ENCODE measurements around the gene DLG1. TPM values are rescaled to one million over a fixed set of nuclear protein-coding genes. Genes with fewer than 3 reads are reported as not detected.

DLG1 gene
- total and polyA plus RNA-seq, 2 of the 4 experiments (the other 2 are of a cell fraction), result 21.2 to 57.7 TPM

DNA sequence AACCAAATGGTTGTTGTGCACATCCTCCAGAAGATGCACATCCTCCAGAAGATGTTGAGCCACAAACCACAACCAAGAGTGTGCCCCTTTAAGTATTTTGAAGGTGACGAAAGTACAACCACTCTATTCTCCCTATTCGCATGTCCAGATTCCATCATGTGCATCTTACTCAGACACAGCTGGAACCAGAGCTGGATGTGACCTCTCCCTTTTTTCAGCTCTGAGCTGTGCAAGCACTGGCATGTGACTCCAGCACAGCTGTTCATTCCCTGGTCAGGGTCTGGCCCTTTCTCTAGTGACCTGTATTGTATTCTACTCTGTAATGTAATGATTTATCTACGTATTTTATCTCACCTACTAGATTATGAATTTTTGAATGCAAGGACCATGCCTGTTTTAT lies 29.3 kb upstream of the DLG1 start:
- H2BK5ac ChIP-seq (ENCODE audit: low read depth, low read length, poor library complexity, severe bottlenecking), result no peak overlapping the region
- peak; percentile 56 for DNase-seq
- intact Hi-C loops (cut with micrococcal nuclease), result no loop called here
- H3K56ac ChIP-seq (ENCODE audit: extremely low read depth, insufficient read depth, low read length), result no peak overlapping the region
- no peaks in the 10 kb centered on the region for H4K20me1 ChIP-seq (ENCODE audit: insufficient read depth, low read length)
- in situ Hi-C loops (cut with MboI; ENCODE audit: low sequenced_read_pairs), result no loop called here
- no peak overlapping the region for H3K4ac ChIP-seq (ENCODE audit: low read depth, low read length)
- no peak overlapping the region for H3K27ac ChIP-seq (ENCODE audit: insufficient read depth, low read length)
- no peak overlapping the region for H3K4me2 ChIP-seq (ENCODE audit: low read depth, low read length)
- no peak overlapping the region for H3K9ac ChIP-seq (ENCODE audit: low read depth, low read length)
- no peak overlapping the region for H4K91ac ChIP-seq (ENCODE audit: insufficient read depth, low read depth, low read length)
- POLR2A ChIA-PET (ENCODE audit: unreplicated experiment), result no interaction called here
- dilution Hi-C loops (cut with HindIII; ENCODE audit: low sequenced_read_pairs, unreplicated experiment), result no loop called here
- no peaks in the 10 kb centered on the region for H3K9me1 ChIP-seq (ENCODE audit: insufficient read depth, low read length)
- CTCF ChIA-PET, result interaction anchor here (0.6 kb wide), 2 partner anchors 9 to 19 kb away, joined by 3 read pairs; no protein-coding TSS in a partner anchor
- no peak overlapping the region for H2AK5ac ChIP-seq (ENCODE audit: low read depth, low read length)
- no peaks in the 10 kb centered on the region for H3K4me1 ChIP-seq (ENCODE audit: control insufficient read depth, insufficient read depth, low read length)
- H3K4me3 ChIP-seq (ENCODE audit: insufficient read depth, low read depth, low read length), result no peak overlapping the region
- no peak overlapping the region for H2BK20ac ChIP-seq (ENCODE audit: low read depth, low read length)
- peak; percentile 35; the same call in 1 of the 2 replicates for ATAC-seq (ENCODE audit: low read depth)
- H3K79me1 ChIP-seq (ENCODE audit: low read depth in 1 of 2, low read length in 2 of 2), result no peaks in the 10 kb centered on the region
- no peak overlapping the region for H2AFZ ChIP-seq (replicated peaks; ENCODE audit: low read length, poor library complexity)
- H4K8ac ChIP-seq (ENCODE audit: low read depth in 2 of 2, low read length in 2 of 2), result no peak overlapping the region
- no peak overlapping the region for H3K18ac ChIP-seq (ENCODE audit: low read depth, low read length)
- H3K14ac ChIP-seq (replicated peaks; ENCODE audit: low read depth, low read length), result no peak overlapping the region
- H2AK9ac ChIP-seq (replicated peaks; ENCODE audit: low read depth, low read length, poor library complexity), result peak overlapping the region; percentile 2
- no peak overlapping the region for H2BK120ac ChIP-seq (ENCODE audit: low read depth, low read length)
- H3K27me3 ChIP-seq (ENCODE audit: control insufficient read depth, insufficient read depth, low read length), result peaks cover 7% of the 10 kb centered on the region
- WGBS, 2 experiments (ENCODE audit: extremely low coverage in 2 of 2, insufficient read length in 1 of 2), result no CpG with 5 or more reads among the region's 3 CpGs
- H3K36me3 ChIP-seq (ENCODE audit: control insufficient read depth, insufficient read depth, low read length), result no peaks in the 10 kb centered on the region
- no peak for TF ChIP-seq FOS (IDR thresholded peaks at IDR 0.05; ENCODE audit: low read depth, low read length)
- no peak for TF ChIP-seq BHLHE40 (IDR thresholded peaks at IDR 0.05; ENCODE audit: low read depth, low read length)
- TF ChIP-seq SMC3 (IDR thresholded peaks at IDR 0.05; ENCODE audit: low read depth, low read length), result no peak
- no peak overlapping the region for H3K23ac ChIP-seq (ENCODE audit: low read depth, low read length)
- H2BK15ac ChIP-seq (ENCODE audit: low read depth, low read length), result no peak overlapping the region
- BruUV-seq (replicated peaks), result no TSS peak
- no peaks in the 10 kb centered on the region for H3K9me3 ChIP-seq (ENCODE audit: control insufficient read depth, insufficient read depth, low read length)
- H4K5ac ChIP-seq (ENCODE audit: low read depth, low read length), result no peak overlapping the region

Data from IMR-90 (cell line).